ENCODE measurements around the gene NTRK2.

NTRK2 gene

GRCh38 chr9:84900421-84900820 is 230.9 kb downstream of the NTRK2 start:
- no peak for DNase-seq

- no peak for DNase-seq
Measured at GRCh38 chr9:84903963-84904362, 234.4 kb downstream of the NTRK2 start.

- no peak for DNase-seq
Measured at GRCh38 chr9:84916769-84917168, 247.2 kb downstream of the NTRK2 start.

GRCh38 chr9:84917366-84918070 is 248.0 kb downstream of the NTRK2 start:
- DNase-seq = no peak

GRCh38 chr9:84919440-84919839 is 249.9 kb downstream of the NTRK2 start:
- DNase-seq = no peak

- DNase-seq = no peak
Measured at GRCh38 chr9:84921175-84921574, 251.6 kb downstream of the NTRK2 start.

- DNase-seq = no peak
Measured at GRCh38 chr9:84922051-84922450, 252.5 kb downstream of the NTRK2 start.

- no peak for DNase-seq
Measured at GRCh38 chr9:84924266-84924665, 254.7 kb downstream of the NTRK2 start.

- no peak for DNase-seq
Measured at GRCh38 chr9:84925225-84925872, 255.8 kb downstream of the NTRK2 start.

GRCh38 chr9:84926793-84927192 is 257.3 kb downstream of the NTRK2 start:
- no peak for DNase-seq

GRCh38 chr9:84928419-84928818 is 258.9 kb downstream of the NTRK2 start:
- no peak for DNase-seq

- DNase-seq = no peak
Measured at GRCh38 chr9:84929068-84929467, 259.5 kb downstream of the NTRK2 start.

- no peak for DNase-seq
Measured at GRCh38 chr9:84932915-84933527, 263.5 kb downstream of the NTRK2 start.

GRCh38 chr9:84935528-84936117 is 266.1 kb downstream of the NTRK2 start:
- DNase-seq = no peak

GRCh38 chr9:84937180-84937579 is 267.7 kb downstream of the NTRK2 start:
- no peak for DNase-seq

- no peak for DNase-seq
Measured at GRCh38 chr9:84937581-84937980, 268.1 kb downstream of the NTRK2 start.

- DNase-seq = no peak
Measured at GRCh38 chr9:84939774-84940173, 270.2 kb downstream of the NTRK2 start.

GRCh38 chr9:84940294-84940693 is 270.8 kb downstream of the NTRK2 start:
- no peak for DNase-seq

GRCh38 chr9:84941792-84942191 is 272.3 kb downstream of the NTRK2 start:
- no peak for DNase-seq

- no peak for DNase-seq
Measured at GRCh38 chr9:84943482-84944050, 274.0 kb downstream of the NTRK2 start.

- DNase-seq = no peak
Measured at GRCh38 chr9:84945878-84946538, 276.5 kb downstream of the NTRK2 start.

- no peak for DNase-seq
Measured at GRCh38 chr9:84947412-84947972, 278.0 kb downstream of the NTRK2 start.

- no peak for DNase-seq
Measured at GRCh38 chr9:84949258-84949657, 279.7 kb downstream of the NTRK2 start.
